ENCODE measurements around the gene PSME4.

DNA sequence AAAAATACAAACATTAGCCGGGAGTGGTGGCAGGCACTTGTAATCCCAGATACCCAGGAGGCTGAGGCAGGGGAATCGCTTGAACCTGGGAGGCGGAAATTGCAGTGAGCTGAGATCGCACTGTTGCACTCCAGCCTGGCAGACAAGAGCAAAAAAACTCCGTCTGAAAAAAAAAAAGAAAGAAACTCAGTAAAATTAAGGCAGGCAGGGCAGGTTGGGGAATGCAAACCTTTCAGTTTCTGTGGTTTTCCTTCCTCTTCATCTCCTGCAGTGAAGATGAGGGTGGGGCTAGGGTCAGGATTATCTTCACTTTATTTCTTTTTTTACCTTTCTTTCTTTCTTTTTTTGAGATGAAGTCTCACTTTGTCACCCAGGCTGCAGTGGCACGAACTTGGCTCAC, 43.2 kb upstream of the PSME4 start:
- TF ChIP-seq EZH2 (IDR thresholded peaks at IDR 0.05; ENCODE audit: borderline replicate concordance, control insufficient read depth, low read depth, low read length) (no peak), EP300 (IDR thresholded peaks at IDR 0.05; ENCODE audit: borderline replicate concordance in 1 of 2, control insufficient read depth in 1 of 2, low read depth in 2 of 2, low read length in 2 of 2) (no peak), DPF2 (IDR thresholded peaks at IDR 0.05) (no peak), CEBPB (IDR thresholded peaks at IDR 0.05; ENCODE audit: borderline replicate concordance in 1 of 2, low read depth in 2 of 2, low read length in 2 of 2) (no peak), POLR2A (IDR thresholded peaks at IDR 0.05; ENCODE audit: low read depth, low read length) (no peak), GABPA (IDR thresholded peaks at IDR 0.05; ENCODE audit: low read depth) (no peak), SRF (IDR thresholded peaks at IDR 0.05; ENCODE audit: low read depth in 2 of 2, low read length in 2 of 2) (no peak)
- TF ChIP-seq, protein P1, sequence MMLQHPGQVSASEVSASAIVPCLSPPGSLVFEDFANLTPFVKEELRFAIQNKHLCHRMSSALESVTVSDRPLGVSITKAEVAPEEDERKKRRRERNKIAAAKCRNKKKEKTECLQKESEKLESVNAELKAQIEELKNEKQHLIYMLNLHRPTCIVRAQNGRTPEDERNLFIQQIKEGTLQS (IDR thresholded peaks at IDR 0.05; ENCODE audit: borderline replicate concordance, extremely low read depth, low read depth, low read length): no peak
- TF ChIP-seq, protein P2, sequence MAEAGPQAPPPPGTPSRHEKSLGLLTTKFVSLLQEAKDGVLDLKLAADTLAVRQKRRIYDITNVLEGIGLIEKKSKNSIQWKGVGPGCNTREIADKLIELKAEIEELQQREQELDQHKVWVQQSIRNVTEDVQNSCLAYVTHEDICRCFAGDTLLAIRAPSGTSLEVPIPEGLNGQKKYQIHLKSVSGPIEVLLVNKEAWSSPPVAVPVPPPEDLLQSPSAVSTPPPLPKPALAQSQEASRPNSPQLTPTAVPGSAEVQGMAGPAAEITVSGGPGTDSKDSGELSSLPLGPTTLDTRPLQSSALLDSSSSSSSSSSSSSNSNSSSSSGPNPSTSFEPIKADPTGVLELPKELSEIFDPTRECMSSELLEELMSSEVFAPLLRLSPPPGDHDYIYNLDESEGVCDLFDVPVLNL (IDR thresholded peaks at IDR 0.05; ENCODE audit: low read depth, low read length): no peak
- TF ChIP-seq, protein P3, sequence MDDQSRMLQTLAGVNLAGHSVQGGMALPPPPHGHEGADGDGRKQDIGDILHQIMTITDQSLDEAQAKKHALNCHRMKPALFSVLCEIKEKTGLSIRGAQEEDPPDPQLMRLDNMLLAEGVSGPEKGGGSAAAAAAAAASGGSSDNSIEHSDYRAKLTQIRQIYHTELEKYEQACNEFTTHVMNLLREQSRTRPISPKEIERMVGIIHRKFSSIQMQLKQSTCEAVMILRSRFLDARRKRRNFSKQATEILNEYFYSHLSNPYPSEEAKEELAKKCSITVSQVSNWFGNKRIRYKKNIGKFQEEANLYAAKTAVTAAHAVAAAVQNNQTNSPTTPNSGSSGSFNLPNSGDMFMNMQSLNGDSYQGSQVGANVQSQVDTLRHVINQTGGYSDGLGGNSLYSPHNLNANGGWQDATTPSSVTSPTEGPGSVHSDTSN (IDR thresholded peaks at IDR 0.05; ENCODE audit: insufficient replicate concordance, low read depth, low read length): no peak

Measured in GM12878 (cell line).